Measurements from ENCODE around the gene GHRHR.

The GHRHR gene

GRCh38 chr7:30984359-30985107, 20.8 kb downstream of the GHRHR start:
- Histone ChIP-seq H3K36me3 (ENCODE audit: control insufficient read depth, insufficient read depth, low read length) (no peaks in the 10 kb centered on the region), H3K27me3 (ENCODE audit: control insufficient read depth, insufficient read depth, low read length) (no peaks in the 10 kb centered on the region), H3K27ac (ENCODE audit: low read depth, low read length) (no peak overlapping the region), H3K9ac (ENCODE audit: low read length) (no peak overlapping the region), H3K4me1 (ENCODE audit: control insufficient read depth, insufficient read depth, low read length) (no peaks in the 10 kb centered on the region), H3K4me3 (ENCODE audit: low read length) (no peak overlapping the region)

DNA sequence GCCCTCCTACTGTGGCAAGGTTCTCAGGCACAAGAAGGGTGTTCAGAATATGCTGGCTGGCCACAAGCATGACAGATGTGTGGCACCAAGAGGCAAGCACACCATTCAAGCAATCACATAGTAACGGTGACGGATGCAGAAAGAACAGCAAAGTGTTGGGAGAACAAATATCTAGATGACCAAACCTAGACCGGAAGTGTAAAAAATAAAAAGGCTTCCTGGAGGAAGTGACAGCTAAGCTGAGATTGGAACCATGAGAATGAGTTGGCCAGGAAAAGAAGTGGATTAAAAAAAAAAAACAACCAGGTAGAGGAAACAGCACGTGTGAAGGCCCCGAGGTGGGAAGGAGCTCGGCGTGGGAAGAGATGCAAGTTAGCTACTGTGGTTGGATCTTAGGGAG, 22.0 kb downstream of the GHRHR start:
- Histone ChIP-seq H3K4me3 (ENCODE audit: low read length) (no peak overlapping the region), H3K36me3 (ENCODE audit: control insufficient read depth, insufficient read depth, low read length) (no peaks in the 10 kb centered on the region), H3K27me3 (ENCODE audit: control insufficient read depth, insufficient read depth, low read length) (no peaks in the 10 kb centered on the region), H3K9ac (ENCODE audit: low read length) (no peak overlapping the region), H3K4me1 (ENCODE audit: control insufficient read depth, insufficient read depth, low read length) (no peaks in the 10 kb centered on the region), H3K27ac (ENCODE audit: low read depth, low read length) (no peak overlapping the region)

DNA sequence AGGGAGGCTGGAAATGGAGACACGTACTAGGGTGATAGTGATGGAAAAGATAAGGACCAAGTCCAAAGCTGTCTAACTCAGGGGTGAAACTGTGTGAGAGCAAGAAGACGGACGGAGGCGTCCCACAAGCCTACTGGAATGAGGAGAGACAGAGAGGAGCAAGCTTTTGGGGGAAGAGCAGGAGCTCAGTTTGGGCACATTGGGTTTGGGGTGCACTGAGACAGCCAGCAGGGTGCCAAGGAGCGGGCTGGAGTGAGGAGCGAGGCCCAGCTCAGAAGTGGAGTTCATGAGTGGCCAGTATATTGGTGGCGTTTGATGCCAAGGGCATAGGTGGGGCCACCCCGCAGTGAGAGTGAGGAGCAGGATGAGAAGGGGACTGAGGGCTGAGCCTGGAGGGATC, 22.6 kb downstream of the GHRHR start:
- no peak overlapping the region for H3K27ac ChIP-seq (ENCODE audit: low read depth, low read length)
- H3K9ac ChIP-seq (ENCODE audit: low read length), result no peak overlapping the region
- no peaks in the 10 kb centered on the region for H3K4me1 ChIP-seq (ENCODE audit: control insufficient read depth, insufficient read depth, low read length)
- H3K36me3 ChIP-seq (ENCODE audit: control insufficient read depth, insufficient read depth, low read length), result no peaks in the 10 kb centered on the region
- H3K4me3 ChIP-seq (ENCODE audit: low read length), result no peak overlapping the region
- no peaks in the 10 kb centered on the region for H3K27me3 ChIP-seq (ENCODE audit: control insufficient read depth, insufficient read depth, low read length)

DNA sequence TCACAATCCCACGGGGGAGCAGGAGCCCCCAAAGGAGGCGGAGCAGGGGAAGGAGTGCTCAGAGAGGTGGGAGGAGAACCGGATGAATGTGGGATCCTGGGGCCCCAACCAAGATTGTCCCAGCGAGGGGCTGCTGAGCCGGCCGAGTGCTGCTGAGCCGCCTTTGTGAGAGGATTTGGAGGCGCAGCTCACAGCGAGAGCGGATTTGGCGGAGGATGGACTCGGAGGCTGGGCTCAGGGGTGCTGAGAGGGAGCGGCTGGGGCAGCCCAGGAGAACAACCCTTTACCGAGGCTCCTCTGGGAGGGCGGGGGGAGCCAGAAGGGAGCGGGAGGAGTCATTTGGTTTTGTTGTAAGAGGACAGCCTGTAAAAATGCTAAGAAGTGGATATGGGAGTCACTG, 23.0 kb downstream of the GHRHR start:
- no peaks in the 10 kb centered on the region for H3K27me3 ChIP-seq (ENCODE audit: control insufficient read depth, insufficient read depth, low read length)
- no peak overlapping the region for H3K9ac ChIP-seq (ENCODE audit: low read length)
- H3K4me3 ChIP-seq (ENCODE audit: low read length), result no peak overlapping the region
- no peaks in the 10 kb centered on the region for H3K36me3 ChIP-seq (ENCODE audit: control insufficient read depth, insufficient read depth, low read length)
- H3K4me1 ChIP-seq (ENCODE audit: control insufficient read depth, insufficient read depth, low read length), result no peaks in the 10 kb centered on the region
- H3K27ac ChIP-seq (ENCODE audit: low read depth, low read length), result no peak overlapping the region

GRCh38 chr7:30987178-30987577, 23.4 kb downstream of the GHRHR start:
- no peak overlapping the region for H3K27ac ChIP-seq (ENCODE audit: low read depth, low read length)
- H3K4me3 ChIP-seq (ENCODE audit: low read length), result no peak overlapping the region
- no peaks in the 10 kb centered on the region for H3K27me3 ChIP-seq (ENCODE audit: control insufficient read depth, insufficient read depth, low read length)
- no peak overlapping the region for H3K9ac ChIP-seq (ENCODE audit: low read length)
- no peaks in the 10 kb centered on the region for H3K4me1 ChIP-seq (ENCODE audit: control insufficient read depth, insufficient read depth, low read length)
- H3K36me3 ChIP-seq (ENCODE audit: control insufficient read depth, insufficient read depth, low read length), result no peaks in the 10 kb centered on the region

- H3K27ac ChIP-seq (ENCODE audit: low read depth, low read length), result no peak overlapping the region
- no peaks in the 10 kb centered on the region for H3K36me3 ChIP-seq (ENCODE audit: control insufficient read depth, insufficient read depth, low read length)
- H3K4me3 ChIP-seq (ENCODE audit: low read length), result peak overlapping the region; percentile 3
- no peaks in the 10 kb centered on the region for H3K27me3 ChIP-seq (ENCODE audit: control insufficient read depth, insufficient read depth, low read length)
- H3K9ac ChIP-seq (ENCODE audit: low read length), result no peak overlapping the region
- H3K4me1 ChIP-seq (ENCODE audit: control insufficient read depth, insufficient read depth, low read length), result no peaks in the 10 kb centered on the region
These were observed 24.2 kb downstream of the GHRHR start for GRCh38 chr7:30987936-30988335.

DNA sequence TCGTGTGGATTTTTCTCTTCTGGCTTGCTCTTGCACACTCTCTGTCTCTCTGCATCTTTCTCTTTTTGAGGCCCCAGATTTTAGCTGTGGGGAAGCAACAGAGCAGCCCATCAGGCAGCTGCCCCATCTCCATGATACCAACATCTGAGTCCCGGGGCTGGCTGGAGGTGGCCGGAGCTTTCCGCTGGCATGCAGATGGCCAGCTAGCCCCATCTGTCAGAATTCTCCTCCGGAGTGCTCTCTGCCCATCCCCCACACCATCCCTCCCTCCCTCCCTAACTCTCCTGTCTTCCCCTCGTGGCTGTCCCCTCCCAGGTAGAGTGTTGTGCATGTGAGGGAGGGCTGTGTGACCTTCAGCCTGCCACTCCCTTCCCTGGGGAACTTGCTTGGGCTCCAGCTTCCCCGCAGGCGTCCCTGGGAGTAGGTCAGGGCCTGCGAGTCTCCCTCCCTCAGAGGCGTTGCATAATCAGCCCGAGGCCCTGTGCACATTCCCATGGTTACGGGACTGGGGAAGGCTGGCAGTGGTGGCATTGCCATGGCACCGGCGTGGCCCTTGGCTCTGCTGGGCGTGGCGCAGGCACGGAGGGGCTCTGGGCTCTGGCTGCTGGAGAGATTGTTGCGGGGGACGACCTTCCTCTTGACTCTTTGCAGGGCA, 24.7 kb downstream of the GHRHR start:
- Histone ChIP-seq H3K27me3 (ENCODE audit: control insufficient read depth, insufficient read depth, low read length) (no peaks in the 10 kb centered on the region), H3K27ac (ENCODE audit: low read depth, low read length) (no peak overlapping the region), H3K4me3 (ENCODE audit: low read length) (no peak overlapping the region), H3K4me1 (ENCODE audit: control insufficient read depth, insufficient read depth, low read length) (no peaks in the 10 kb centered on the region), H3K36me3 (ENCODE audit: control insufficient read depth, insufficient read depth, low read length) (no peaks in the 10 kb centered on the region), H3K9ac (ENCODE audit: low read length) (no peak overlapping the region)

DNA sequence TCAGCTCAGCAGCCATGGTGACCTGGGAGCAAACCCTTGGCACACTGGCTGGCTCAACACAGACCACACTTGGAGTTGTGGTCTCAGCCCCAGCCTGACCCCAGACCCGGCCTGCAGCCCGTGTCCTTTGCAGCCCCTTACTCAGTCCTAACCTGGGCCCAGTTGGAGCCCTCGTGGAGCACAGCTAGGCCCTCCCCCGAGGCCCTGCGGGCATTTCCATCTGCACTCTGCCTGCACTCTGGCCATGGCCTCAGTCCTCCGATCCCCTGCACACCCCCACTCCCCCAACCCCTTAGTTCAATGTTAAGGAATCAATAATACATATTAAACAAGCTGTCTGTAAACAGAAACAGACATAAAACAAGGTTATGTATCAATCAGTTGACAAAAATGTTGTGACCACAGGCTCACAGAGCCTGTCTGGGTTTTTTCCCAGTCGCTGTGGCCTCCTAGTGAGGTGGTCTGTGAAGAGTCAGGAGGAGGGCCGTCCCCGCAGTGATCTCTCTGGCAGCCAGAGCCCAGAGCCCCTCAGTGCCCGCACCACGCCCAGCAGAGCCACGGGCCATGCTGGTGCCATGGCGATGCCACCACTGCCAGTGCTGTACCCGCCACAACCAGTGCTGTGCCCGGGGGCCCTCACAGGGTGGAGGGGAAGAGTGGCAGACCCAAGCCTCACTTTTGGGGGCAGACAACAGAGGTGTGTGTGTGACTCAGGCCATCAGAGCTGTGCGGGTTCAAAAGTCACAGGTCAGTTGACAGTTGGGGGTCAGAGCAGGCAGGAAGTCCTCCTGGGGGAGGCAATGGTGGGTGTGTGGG, 25.5 kb downstream of the GHRHR start:
- Histone ChIP-seq H3K4me3 (ENCODE audit: low read length) (no peak overlapping the region), H3K9ac (ENCODE audit: low read length) (no peak overlapping the region), H3K36me3 (ENCODE audit: control insufficient read depth, insufficient read depth, low read length) (no peaks in the 10 kb centered on the region), H3K27ac (ENCODE audit: low read depth, low read length) (no peak overlapping the region), H3K4me1 (ENCODE audit: control insufficient read depth, insufficient read depth, low read length) (no peaks in the 10 kb centered on the region), H3K27me3 (ENCODE audit: control insufficient read depth, insufficient read depth, low read length) (no peaks in the 10 kb centered on the region)

GRCh38 chr7:30989824-30990672, 26.3 kb downstream of the GHRHR start:
- H3K36me3 ChIP-seq (ENCODE audit: control insufficient read depth, insufficient read depth, low read length), result no peaks in the 10 kb centered on the region
- H3K27me3 ChIP-seq (ENCODE audit: control insufficient read depth, insufficient read depth, low read length), result no peaks in the 10 kb centered on the region
- no peak overlapping the region for H3K9ac ChIP-seq (ENCODE audit: low read length)
- no peak overlapping the region for H3K4me3 ChIP-seq (ENCODE audit: low read length)
- no peak overlapping the region for H3K27ac ChIP-seq (ENCODE audit: low read depth, low read length)
- no peaks in the 10 kb centered on the region for H3K4me1 ChIP-seq (ENCODE audit: control insufficient read depth, insufficient read depth, low read length)

DNA sequence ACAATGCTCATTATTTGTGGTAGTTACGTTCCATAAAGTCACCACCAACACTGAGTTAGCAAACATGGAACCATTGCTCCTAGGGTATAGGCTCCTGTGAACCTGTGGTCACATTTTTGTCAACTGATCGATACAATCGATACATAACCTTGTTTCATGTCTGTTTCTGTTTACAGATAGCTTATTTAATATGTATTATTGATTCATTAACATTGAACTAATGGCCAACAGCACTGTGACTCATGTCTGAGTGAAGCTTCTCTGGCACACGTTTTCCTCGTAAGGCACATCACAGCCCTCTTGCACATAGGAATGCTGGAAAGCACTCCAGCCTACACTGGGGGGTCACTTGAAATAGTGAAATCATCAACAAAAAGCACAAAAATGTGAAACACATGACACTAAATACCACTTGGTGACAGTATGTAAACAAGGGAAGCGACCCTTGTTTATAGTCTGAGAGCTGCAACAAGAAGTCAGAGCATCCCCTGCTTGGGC, 27.0 kb downstream of the GHRHR start:
- no peaks in the 10 kb centered on the region for H3K36me3 ChIP-seq (ENCODE audit: control insufficient read depth, insufficient read depth, low read length)
- no peaks in the 10 kb centered on the region for H3K4me1 ChIP-seq (ENCODE audit: control insufficient read depth, insufficient read depth, low read length)
- no peak overlapping the region for H3K4me3 ChIP-seq (ENCODE audit: low read length)
- no peak overlapping the region for H3K27ac ChIP-seq (ENCODE audit: low read depth, low read length)
- H3K27me3 ChIP-seq (ENCODE audit: control insufficient read depth, insufficient read depth, low read length), result no peaks in the 10 kb centered on the region
- no peak overlapping the region for H3K9ac ChIP-seq (ENCODE audit: low read length)

GRCh38 chr7:30992414-30992813, 28.7 kb downstream of the GHRHR start:
- Histone ChIP-seq H3K27me3 (ENCODE audit: control insufficient read depth, insufficient read depth, low read length) (no peaks in the 10 kb centered on the region), H3K36me3 (ENCODE audit: control insufficient read depth, insufficient read depth, low read length) (no peaks in the 10 kb centered on the region), H3K27ac (ENCODE audit: low read depth, low read length) (no peak overlapping the region), H3K4me3 (ENCODE audit: low read length) (no peak overlapping the region), H3K4me1 (ENCODE audit: control insufficient read depth, insufficient read depth, low read length) (no peaks in the 10 kb centered on the region), H3K9ac (ENCODE audit: low read length) (no peak overlapping the region)
